HepG2 (cell line): ENCODE measurements around the gene ID4. TPM values are rescaled to one million over a fixed set of nuclear protein-coding genes. Genes with fewer than 3 reads are reported as not detected.

Experiments
- ATF6 ChIP-seq: sonication (generic); formaldehyde crosslinking; conservative IDR thresholded peaks from 2 replicates; pipeline ENCODE4 v1.4.0; 2020; ENCODE audit warnings: missing genetic modification reagents
- CAMTA2 ChIP-seq: sonication (generic); formaldehyde crosslinking; IDR thresholded peaks from 2 replicates; pipeline ENCODE4 v1.4.0; 2020; ENCODE audit warnings: mild to moderate bottlenecking, missing genetic modification reagents, borderline replicate concordance
- CBFB ChIP-seq: sonication (generic); formaldehyde crosslinking; IDR thresholded peaks from 2 replicates; pipeline ENCODE4 v1.4.0; 2020; ENCODE audit warnings: missing genetic modification reagents
- DBP ChIP-seq: sonication (generic); formaldehyde crosslinking; IDR thresholded peaks from 2 replicates; pipeline ENCODE4 v1.4.0; 2020; ENCODE audit warnings: missing genetic modification reagents; ENCODE audit errors: not compliant biosample characterization
- ERF ChIP-seq: IDR thresholded peaks from 2 replicates; pipeline ENCODE4 v1.6.1; 2018; ENCODE audit warnings: missing biosample characterization, missing genetic modification reagents
- HNRNPK ChIP-seq: fragments of 200-400 bp; formaldehyde crosslinking; IDR thresholded peaks from 2 replicates; pipeline ENCODE4 v1.6.1; 2018; ENCODE audit warnings: low read length, low read depth, moderate library complexity, mild to moderate bottlenecking; ENCODE audit not compliant: poor library complexity, severe bottlenecking
- HOXA9 ChIP-seq: sonication (generic); formaldehyde crosslinking; IDR thresholded peaks from 2 replicates; pipeline ENCODE4 v1.8.1; 2022; ENCODE audit warnings: missing genetic modification reagents, mild to moderate bottlenecking, moderate library complexity, borderline replicate concordance
- NCOA2 ChIP-seq: sonication (generic); formaldehyde crosslinking; IDR thresholded peaks from 2 replicates; pipeline ENCODE4 v1.8.0; 2022; ENCODE audit warnings: inconsistent platforms
- SMC3 ChIP-seq: IDR thresholded peaks from 2 replicates; pipeline ENCODE4 v1.6.1; 2011; ENCODE audit warnings: low read length, improper control_type of control experiment
- SNAPC2 ChIP-seq: sonication (generic); formaldehyde crosslinking; IDR thresholded peaks from 2 replicates; pipeline ENCODE4 v1.8.1; 2022; ENCODE audit warnings: mild to moderate bottlenecking, missing genetic modification reagents
- SYNCRIP ChIP-seq: fragments of 200-400 bp; formaldehyde crosslinking; IDR thresholded peaks from 2 replicates; pipeline ENCODE4 v1.6.1; 2018; ENCODE audit warnings: mild to moderate bottlenecking, low read depth, low read length; ENCODE audit not compliant: insufficient read depth
- TCF7L2 ChIP-seq: IDR thresholded peaks from 2 replicates; pipeline ENCODE4 v1.6.1; 2011; ENCODE audit warnings: mild to moderate bottlenecking, low read depth, low read length, moderate library complexity
- TRIM24 ChIP-seq: sonication (generic); formaldehyde crosslinking; IDR thresholded peaks from 2 replicates; pipeline ENCODE4 v1.8.0; 2022; ENCODE audit warnings: mild to moderate bottlenecking, missing genetic modification reagents
- ZBTB38 ChIP-seq: sonication (generic); formaldehyde crosslinking; IDR thresholded peaks from 2 replicates; pipeline ENCODE4 v1.5.1; 2020; ENCODE audit warnings: mild to moderate bottlenecking, missing genetic modification reagents
- ZNF44 ChIP-seq: sonication (generic); formaldehyde crosslinking; IDR thresholded peaks from 2 replicates; pipeline ENCODE4 v1.5.1; 2020; ENCODE audit warnings: mild to moderate bottlenecking, missing genetic modification reagents
- ZNF749 ChIP-seq: sonication (generic); formaldehyde crosslinking; IDR thresholded peaks from 2 replicates; pipeline ENCODE4 v1.8.0; 2022; ENCODE audit warnings: mild to moderate bottlenecking, missing genetic modification reagents, moderate library complexity, borderline replicate concordance
- polyA plus RNA-seq, 8 experiments: library from polyadenylated mRNA; depleted of rRNA in 3 of 8; stranded (reverse) in 7 of 8; unstranded in 1 of 8; fragments of >200 nt; fragmentation: Illumina TruSeq in 4 of 8; extraction: Trizol in 4 of 8; gene quantifications; 2 replicates each; pipeline versions ENCODE4 v1.2.1 to v1.2.3, GENCODE V29; 2011 to 2016; ENCODE audit warnings: low read depth in 4 of 8, missing spikeins in 1 of 8, mixed read lengths in 1 of 8; ENCODE audit not compliant: insufficient read depth in 1 of 8
- total RNA-seq, 5 experiments: library from RNA; depleted of rRNA; stranded (reverse); fragments of >200 nt; fragmentation: Illumina TruSeq; extraction: Trizol; gene quantifications; 2 replicates each; pipeline ENCODE4 v1.2.3, GENCODE V29; 2016; ENCODE audit warnings: low read depth in 1 of 5
- TF ChIP-seq, protein P1 (sequence below): fragments of 450-650 bp; IDR thresholded peaks from 2 replicates; pipeline ENCODE4 v1.6.1; 2017
- TF ChIP-seq, protein P2 (sequence below): sonication (generic); formaldehyde crosslinking; IDR thresholded peaks from 2 replicates; pipeline ENCODE4 v1.8.0; 2022; ENCODE audit warnings: low read depth, missing genetic modification reagents
- TF ChIP-seq, protein P3 (sequence below), 2 experiments: sonication (generic) in 1 of 2; formaldehyde crosslinking in 1 of 2; IDR thresholded peaks; 2 replicates each; pipeline versions ENCODE4 v1.4.0 to v1.6.1; 2016 to 2020; ENCODE audit warnings: borderline replicate concordance in 1 of 2, low read depth in 1 of 2, mild to moderate bottlenecking in 1 of 2, missing genetic modification reagents in 1 of 2

Gene ID4
- total and polyA plus RNA-seq, 2 of the 13 experiments (the other 11 are each of a cell fraction or from before 2014, with no cell fraction given) = 0.20 to 0.44 TPM

DNA sequence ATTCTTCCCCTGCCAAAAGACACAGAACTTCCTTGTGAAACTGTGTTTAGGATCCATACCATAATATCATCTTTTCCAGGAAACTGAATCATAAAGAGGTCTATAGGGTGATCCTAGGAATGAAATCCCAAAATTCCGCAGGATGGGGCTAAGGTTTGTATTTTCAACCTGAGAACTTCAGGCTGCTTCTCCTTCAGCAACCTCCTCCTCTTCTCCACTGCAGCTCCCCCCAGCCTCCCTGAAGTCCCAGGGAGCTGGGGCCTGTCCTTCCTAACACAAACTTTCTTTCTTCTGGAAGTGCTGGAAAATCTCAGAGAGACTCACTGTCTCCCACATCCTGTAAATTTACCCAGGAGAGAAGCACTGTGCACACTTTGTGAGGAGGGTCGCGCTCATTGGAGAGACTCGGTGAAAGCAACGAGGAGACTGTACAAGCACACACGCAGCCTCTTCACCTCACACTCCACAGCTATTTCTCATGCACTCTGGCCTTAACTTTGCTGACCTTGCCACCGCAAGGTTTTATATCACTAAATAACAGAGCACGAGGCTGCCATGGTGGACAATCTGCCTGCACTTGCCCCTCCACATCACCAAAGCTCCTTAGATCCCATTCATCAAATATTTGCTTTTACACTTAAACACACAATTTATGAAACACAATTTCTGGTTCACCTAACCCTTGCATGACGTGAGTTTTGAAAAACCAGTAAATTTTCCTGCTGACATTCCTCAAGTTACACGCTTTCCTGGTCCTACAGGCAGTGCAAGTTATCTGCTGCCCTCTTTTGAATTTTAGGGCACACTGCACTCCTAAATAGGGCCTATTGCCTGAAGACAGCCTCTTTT lies 14.3 kb downstream of the ID4 start (continued):
- no peak for TF ChIP-seq SYNCRIP
- peak; percentile 51; the same call in 1 of the 2 replicates for TF ChIP-seq ERF
- no peak for TF ChIP-seq ZNF749 (CRISPR knock-in tag)
- TF ChIP-seq TCF7L2 = no peak
- no peak for TF ChIP-seq HOXA9 (CRISPR knock-in tag)
- TF ChIP-seq DBP (CRISPR knock-in tag) = no peak
- TF ChIP-seq, protein P1, sequence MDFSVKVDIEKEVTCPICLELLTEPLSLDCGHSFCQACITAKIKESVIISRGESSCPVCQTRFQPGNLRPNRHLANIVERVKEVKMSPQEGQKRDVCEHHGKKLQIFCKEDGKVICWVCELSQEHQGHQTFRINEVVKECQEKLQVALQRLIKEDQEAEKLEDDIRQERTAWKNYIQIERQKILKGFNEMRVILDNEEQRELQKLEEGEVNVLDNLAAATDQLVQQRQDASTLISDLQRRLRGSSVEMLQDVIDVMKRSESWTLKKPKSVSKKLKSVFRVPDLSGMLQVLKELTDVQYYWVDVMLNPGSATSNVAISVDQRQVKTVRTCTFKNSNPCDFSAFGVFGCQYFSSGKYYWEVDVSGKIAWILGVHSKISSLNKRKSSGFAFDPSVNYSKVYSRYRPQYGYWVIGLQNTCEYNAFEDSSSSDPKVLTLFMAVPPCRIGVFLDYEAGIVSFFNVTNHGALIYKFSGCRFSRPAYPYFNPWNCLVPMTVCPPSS = no peak
- TF ChIP-seq HNRNPK = no peak
- TF ChIP-seq CBFB (CRISPR knock-in tag) = no peak
- peak; percentile 93 for TF ChIP-seq SMC3
- TF ChIP-seq, protein P2, sequence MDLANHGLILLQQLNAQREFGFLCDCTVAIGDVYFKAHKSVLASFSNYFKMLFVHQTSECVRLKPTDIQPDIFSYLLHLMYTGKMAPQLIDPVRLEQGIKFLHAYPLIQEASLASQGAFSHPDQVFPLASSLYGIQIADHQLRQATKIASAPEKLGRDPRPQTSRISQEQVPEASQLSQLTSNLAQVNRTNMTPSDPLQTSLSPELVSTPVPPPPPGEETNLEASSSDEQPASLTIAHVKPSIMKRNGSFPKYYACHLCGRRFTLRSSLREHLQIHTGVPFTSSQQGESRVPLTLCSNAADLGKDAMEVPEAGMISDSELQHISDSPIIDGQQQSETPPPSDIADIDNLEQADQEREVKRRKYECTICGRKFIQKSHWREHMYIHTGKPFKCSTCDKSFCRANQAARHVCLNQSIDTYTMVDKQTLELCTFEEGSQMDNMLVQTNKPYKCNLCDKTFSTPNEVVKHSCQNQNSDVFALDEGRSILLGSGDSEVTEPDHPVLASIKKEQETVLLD (CRISPR knock-in tag) = no peak
- TF ChIP-seq SNAPC2 = no peak
- 0 out of 2 replicates have a peak, but pooled peaks have one; percentile 66 for TF ChIP-seq ZNF44 (CRISPR knock-in tag)
- TF ChIP-seq ATF6 (CRISPR knock-in tag) = no peak
- TF ChIP-seq CAMTA2 (CRISPR knock-in tag) = no peak
- TF ChIP-seq NCOA2 (CRISPR knock-in tag) = no peak
- no peak for TF ChIP-seq TRIM24
- TF ChIP-seq, protein P3, sequence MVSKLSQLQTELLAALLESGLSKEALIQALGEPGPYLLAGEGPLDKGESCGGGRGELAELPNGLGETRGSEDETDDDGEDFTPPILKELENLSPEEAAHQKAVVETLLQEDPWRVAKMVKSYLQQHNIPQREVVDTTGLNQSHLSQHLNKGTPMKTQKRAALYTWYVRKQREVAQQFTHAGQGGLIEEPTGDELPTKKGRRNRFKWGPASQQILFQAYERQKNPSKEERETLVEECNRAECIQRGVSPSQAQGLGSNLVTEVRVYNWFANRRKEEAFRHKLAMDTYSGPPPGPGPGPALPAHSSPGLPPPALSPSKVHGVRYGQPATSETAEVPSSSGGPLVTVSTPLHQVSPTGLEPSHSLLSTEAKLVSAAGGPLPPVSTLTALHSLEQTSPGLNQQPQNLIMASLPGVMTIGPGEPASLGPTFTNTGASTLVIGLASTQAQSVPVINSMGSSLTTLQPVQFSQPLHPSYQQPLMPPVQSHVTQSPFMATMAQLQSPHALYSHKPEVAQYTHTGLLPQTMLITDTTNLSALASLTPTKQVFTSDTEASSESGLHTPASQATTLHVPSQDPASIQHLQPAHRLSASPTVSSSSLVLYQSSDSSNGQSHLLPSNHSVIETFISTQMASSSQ (IDR thresholded peaks at IDR 0.05; ENCODE audit: low read depth) = no peak
- TF ChIP-seq, protein P3 (CRISPR knock-in tag; IDR thresholded peaks at IDR 0.05; ENCODE audit: borderline replicate concordance) = no peak; the same call in 1 of the 2 replicates
- no peak for TF ChIP-seq ZBTB38 (CRISPR knock-in tag)
